Measurements from ENCODE around the gene RAB43. TPM values are rescaled to one million over a fixed set of nuclear protein-coding genes. Genes with fewer than 3 reads are reported as not detected.

The RAB43 gene
- total RNA-seq, 1 donor from 2014 or later: 28.1 TPM

DNA sequence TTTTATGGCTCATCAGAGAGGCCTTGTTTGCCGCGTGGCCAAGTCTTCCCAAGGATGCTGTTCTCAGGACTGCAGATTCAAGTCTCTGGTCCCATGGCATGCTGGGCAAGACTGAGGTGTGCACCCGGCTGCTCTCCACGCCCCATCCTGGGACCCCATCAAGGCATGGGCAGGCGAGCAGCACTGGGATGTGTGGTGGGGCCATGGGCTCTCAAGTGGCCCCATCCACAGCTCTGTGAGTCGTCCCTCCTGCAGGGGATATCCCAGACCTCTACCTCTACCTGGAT is 74.1 kb downstream of the RAB43 start:
- Mint-ChIP-seq H3K27ac (no peak overlapping the region), H3K4me1 (peaks cover 3% of the 10 kb centered on the region), H3K27me3 (ENCODE audit: low read depth) (peaks cover 18% of the 10 kb centered on the region), H3K4me3 (no peak overlapping the region), H3K36me3 (peaks cover 8% of the 10 kb centered on the region), H3K9me3 (peaks cover 20% of the 10 kb centered on the region)
- no peak for TF ChIP-seq CTCF (IDR thresholded peaks at IDR 0.05; ENCODE audit: unreplicated experiment)
- no peak for DNase-seq (ENCODE audit: low spot score in 2 of 2, unreplicated experiment in 2 of 2)

DNA sequence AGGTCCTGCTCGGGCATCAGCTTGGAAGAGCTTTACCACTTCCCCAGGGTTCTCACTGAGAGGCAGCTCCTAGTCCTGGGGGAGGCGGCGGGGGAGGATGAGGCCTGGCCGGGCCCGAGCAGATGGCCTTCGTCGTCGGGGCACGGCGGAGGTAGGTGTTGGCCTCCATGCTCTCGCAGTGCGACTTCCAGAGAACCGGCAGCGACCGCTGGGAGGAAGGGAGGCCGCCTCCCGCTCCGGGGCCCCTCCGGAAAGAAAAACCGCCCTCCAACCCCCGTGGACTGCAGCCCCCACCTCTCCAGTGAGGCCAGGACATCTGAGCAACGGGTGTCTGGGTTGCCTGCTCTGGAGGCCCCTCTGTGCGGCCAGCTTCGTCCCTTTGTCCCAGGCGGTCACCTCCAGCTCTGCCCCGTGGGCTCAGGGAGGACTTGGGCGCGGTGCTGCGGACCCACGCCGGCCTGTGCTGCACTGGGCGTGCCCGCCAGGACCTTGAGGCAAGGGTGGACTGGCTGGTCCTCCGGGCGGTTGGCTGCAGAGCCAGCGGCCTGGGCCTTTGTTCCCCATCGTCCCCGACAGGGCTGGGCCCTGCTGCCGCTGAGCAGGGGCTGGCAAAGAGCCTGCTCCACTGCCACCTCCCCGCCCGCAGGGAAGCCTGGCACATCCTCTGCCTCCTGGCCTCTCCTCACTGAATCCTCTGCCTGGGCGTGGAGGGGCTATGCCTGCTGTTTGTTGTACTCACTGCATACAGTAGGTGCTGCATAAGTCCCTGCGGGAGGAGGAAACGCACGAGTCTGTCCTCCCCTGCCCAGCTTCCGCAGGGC is 74.7 kb downstream of the RAB43 start:
- H3K36me3 Mint-ChIP-seq: peaks cover 8% of the 10 kb centered on the region
- peaks cover 24% of the 10 kb centered on the region for H3K9me3 Mint-ChIP-seq
- TF ChIP-seq CTCF (IDR thresholded peaks at IDR 0.05; ENCODE audit: unreplicated experiment): no peak
- H3K4me1 Mint-ChIP-seq: peaks cover 1% of the 10 kb centered on the region
- peaks cover 23% of the 10 kb centered on the region for H3K27me3 Mint-ChIP-seq (ENCODE audit: low read depth)
- DNase-seq (ENCODE audit: low spot score in 2 of 2, unreplicated experiment in 2 of 2): no peak
- H3K27ac Mint-ChIP-seq: no peak overlapping the region
- H3K4me3 Mint-ChIP-seq: no peak overlapping the region

GRCh38 chr3:129046037-129046731 is 75.4 kb downstream of the RAB43 start:
- Mint-ChIP-seq H3K36me3 (peaks cover 8% of the 10 kb centered on the region), H3K9me3 (peaks cover 24% of the 10 kb centered on the region), H3K27ac (no peak overlapping the region), H3K4me1 (no peaks in the 10 kb centered on the region), H3K4me3 (no peak overlapping the region), H3K27me3 (ENCODE audit: low read depth) (peaks cover 29% of the 10 kb centered on the region)
- TF ChIP-seq CTCF (IDR thresholded peaks at IDR 0.05; ENCODE audit: unreplicated experiment): no peak
- DNase-seq (ENCODE audit: low spot score in 2 of 2, unreplicated experiment in 2 of 2): no peak

DNA sequence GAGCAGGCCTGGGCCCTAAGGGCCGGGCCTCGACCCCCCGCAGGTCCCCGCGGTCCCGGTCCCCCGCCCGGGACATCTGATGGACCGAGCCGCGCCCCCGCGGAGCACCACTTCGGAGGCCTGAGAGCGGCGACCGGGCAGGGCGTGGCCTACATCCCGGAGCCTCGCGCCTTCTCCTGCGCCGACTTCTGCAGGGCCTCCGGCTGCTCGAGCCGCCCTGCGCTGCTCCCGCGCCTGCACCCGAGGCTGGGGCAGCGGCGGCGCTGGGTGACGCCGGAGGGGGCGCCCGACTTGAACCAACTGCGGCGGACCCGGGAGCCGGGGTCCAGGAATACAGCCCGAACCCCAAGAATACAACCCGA is 75.9 kb downstream of the RAB43 start:
- peaks cover 8% of the 10 kb centered on the region for H3K36me3 Mint-ChIP-seq
- no peak for TF ChIP-seq CTCF (IDR thresholded peaks at IDR 0.05; ENCODE audit: unreplicated experiment)
- H3K4me1 Mint-ChIP-seq: no peaks in the 10 kb centered on the region
- H3K4me3 Mint-ChIP-seq: no peak overlapping the region
- H3K27me3 Mint-ChIP-seq (ENCODE audit: low read depth): peaks cover 29% of the 10 kb centered on the region
- no peak for DNase-seq (ENCODE audit: low spot score in 2 of 2, unreplicated experiment in 2 of 2)
- H3K9me3 Mint-ChIP-seq: peaks cover 24% of the 10 kb centered on the region
- no peak overlapping the region for H3K27ac Mint-ChIP-seq

DNA sequence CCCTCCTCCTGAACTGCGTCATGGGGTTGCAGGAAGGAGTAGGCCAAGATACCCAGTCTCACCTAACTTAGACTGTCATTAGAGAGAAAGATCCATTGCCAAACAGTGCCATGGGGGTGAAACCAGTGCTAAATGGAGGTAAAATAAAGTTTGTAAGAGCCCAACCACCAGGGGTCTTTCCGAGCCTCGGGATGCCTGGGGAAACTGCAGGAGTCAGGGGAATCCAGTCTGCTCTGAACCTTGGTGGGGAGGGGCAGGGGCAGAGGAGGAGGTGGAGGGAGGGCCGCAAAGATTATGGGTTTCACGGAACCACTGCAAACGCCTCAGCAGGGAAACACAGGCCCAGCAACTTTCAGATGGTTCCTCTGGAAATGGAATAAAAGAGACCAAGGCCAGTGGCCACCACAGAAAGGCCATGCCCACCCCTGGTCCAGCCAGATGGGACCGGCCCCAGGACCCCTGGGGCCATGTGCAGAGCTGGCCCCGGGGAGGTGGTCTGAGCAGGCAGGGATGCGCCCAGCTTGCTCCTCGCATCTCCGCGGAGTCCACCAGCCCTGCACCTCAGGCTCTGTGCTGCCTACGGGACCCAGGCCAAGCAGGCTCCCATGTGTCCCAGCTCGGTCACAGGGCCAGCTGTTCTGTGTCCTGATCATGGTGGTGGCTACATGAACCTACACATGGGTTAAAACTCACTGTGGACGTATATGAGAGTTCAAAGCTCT is 80.9 kb downstream of the RAB43 start:
- Mint-ChIP-seq H3K4me3 (no peak overlapping the region), H3K27ac (no peak overlapping the region), H3K36me3 (peaks cover 3% of the 10 kb centered on the region), H3K27me3 (ENCODE audit: low read depth) (peaks cover 32% of the 10 kb centered on the region), H3K4me1 (peaks cover 4% of the 10 kb centered on the region), H3K9me3 (peaks cover 17% of the 10 kb centered on the region)
- DNase-seq (ENCODE audit: low spot score in 2 of 2, unreplicated experiment in 2 of 2): no peak
- no peak for TF ChIP-seq CTCF (IDR thresholded peaks at IDR 0.05; ENCODE audit: unreplicated experiment)
